GM19463 (cell line): ENCODE data around the gene SLC48A1.
A peak's percentile ranks its signal among the peaks of the same experiment; 100 is the strongest.

ENCODE experiments used
- ATAC-seq: cut with Tn5 transposase; IDR thresholded peaks from one replicate; pipeline ENCODE4 v1.9.1; 2021; ENCODE audit warnings: mild to moderate bottlenecking, moderate library complexity; ENCODE audit not compliant: unreplicated experiment

The SLC48A1 gene

GRCh38 chr12:47789712-47790489 is 16.9 kb downstream of the SLC48A1 start:
- ATAC-seq: no peak

- ATAC-seq: no peak
Measured at GRCh38 chr12:47790676-47791350, 17.8 kb downstream of the SLC48A1 start.

- no peak for ATAC-seq
Measured at GRCh38 chr12:47791351-47791746, 18.3 kb downstream of the SLC48A1 start.

GRCh38 chr12:47791874-47792273 is 18.8 kb downstream of the SLC48A1 start:
- ATAC-seq: no peak

DNA sequence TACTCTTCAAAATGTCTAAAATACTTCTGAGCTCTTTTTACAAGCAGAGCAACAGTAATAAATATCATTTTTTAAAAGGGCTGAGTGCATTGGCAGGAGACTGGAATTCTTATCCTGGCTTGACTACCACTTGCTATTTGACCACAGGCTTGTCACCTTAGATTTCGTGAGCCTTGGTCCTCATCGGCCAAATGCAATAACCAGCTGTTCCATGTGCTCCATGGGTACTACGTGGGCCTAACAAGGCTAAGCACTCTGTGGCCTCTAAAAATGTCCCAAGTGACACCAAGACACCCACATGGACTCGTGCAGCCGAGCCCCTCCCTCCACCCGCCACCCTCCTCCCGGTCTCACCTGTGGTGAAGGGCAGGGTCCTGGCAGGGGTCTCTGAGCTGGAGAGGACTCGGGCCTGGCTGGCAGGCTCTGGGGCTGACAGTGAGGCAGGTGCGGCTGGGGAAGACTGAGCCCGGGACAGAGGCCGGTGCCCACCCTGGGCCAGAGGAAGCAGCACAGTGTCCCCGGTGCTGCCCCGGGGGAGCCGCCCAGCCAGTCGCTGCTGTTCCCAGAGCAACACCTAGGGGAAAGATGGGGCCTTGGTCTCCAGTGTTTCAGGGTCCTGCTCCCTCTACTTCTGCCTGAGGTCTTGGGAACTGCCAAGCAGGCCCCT is 20.1 kb downstream of the SLC48A1 start:
- ATAC-seq: no peak

GRCh38 chr12:47794679-47795078 is 21.6 kb downstream of the SLC48A1 start:
- no peak for ATAC-seq

GRCh38 chr12:47795121-47795813 is 22.2 kb downstream of the SLC48A1 start:
- ATAC-seq: no peak

DNA sequence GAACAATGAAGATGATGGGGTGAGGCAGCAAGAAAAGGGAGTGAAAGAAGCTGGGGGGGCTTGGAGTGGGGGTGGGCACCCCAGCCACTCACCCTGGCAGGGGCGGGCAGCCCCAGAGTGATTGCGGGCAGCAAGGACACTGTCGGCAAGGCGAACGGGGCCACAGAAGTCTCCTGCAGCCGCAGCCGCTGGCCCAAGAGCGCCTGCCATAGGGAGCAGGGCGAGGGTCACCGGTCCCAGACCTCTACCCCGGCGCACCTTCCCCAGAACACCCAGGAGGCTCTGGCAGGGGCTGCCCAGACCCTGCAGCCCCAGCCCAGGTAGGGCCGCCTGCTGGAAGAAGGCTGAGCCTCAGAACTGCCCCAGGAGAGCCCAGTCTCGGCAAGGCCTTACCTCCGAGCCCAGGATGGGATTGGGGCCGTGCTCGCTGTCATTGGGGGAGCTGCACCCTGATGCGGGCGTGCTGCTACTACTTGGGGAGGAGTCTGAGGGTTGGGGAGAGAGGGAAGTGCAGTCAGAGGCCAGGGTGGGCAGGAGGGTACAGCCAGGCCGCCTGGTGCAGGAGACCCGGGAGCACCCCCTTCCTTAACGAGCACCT is 22.9 kb downstream of the SLC48A1 start:
- ATAC-seq: no peak

- ATAC-seq: peak; percentile 75
Measured at GRCh38 chr12:47797441-47797840, 24.4 kb downstream of the SLC48A1 start.

DNA sequence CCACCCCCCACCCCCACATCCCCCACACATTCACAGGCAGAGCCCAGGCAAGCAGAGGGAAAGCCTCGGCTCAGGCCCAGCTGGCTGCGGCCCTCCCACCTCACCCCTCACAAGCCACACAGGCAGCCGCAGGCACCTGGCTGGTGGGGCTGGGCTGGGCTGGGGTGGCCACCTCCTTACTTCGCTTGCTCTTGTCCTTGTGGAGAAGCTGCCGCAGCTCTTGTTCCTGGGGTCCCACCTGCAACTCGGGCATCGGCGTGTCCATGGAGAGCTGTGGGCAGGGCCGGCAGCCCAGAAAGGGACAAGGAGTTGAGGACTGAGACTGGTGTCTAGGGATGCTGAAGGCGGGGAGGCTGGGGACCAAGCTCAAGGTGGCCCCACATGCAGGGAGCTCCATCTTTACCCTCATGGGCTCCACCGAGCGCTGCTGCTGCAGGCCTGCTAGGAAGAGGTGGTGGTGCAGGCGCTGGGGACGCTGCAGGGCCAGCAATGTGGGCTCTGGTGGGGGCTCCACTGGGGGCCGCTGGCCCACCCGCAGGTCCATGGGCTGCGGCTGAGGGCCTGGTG is 25.4 kb downstream of the SLC48A1 start:
- ATAC-seq: no peak

- no peak for ATAC-seq
Measured at GRCh38 chr12:47799357-47799955, 26.4 kb downstream of the SLC48A1 start.

DNA sequence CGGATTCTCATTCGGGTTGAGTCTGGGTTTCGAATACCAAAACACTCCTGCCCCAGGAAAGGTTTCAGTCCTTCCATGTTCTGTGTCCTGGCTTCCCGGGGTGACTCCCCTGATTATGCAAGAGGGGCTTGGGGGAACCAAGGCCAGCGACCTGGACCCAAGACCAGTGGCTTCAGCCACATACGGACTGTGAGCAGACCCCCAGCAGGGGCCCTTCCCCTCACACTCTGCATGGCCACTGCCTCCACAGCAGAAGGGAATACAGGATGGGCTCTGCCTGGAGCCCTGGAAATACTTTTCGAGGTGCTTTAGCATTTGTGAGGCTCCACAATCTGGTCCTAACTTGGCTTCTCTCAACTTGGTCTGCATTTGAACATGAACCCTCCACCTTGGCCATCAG is 27.5 kb downstream of the SLC48A1 start:
- no peak for ATAC-seq

DNA sequence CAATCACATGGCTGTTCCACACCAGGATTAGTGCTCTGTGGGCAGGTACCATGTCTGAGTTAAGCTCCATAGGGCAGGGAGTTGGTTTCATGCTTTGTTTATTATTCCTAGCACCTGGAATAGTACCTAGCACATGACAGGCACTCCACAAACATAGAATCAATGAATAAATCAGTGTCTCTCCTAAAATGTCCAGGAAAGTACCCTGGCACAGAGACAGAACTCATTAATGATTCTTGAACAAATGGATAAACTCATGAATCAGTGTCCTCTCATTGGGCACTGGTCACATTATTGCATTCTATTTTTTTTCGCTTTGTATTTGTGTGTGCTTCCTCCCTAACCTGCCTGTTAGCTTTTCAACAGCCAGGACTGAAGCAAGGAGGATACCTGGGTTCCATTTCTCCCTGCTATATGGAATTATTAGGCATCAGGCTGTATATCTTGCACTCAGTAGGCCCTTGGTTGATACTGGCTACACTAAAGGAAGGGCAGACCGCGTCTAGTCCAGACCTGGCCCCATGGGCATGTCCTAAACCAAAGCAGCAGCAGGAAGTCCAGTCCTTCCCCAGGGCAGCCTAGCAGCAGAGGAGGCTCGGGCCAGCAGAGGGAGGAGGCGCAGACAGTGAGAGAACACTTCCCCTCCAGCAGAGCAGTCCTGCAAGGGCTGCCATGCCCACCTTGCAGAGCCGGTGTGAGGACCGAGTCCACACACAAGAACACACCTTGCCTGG is 28.3 kb downstream of the SLC48A1 start:
- ATAC-seq: no peak

DNA sequence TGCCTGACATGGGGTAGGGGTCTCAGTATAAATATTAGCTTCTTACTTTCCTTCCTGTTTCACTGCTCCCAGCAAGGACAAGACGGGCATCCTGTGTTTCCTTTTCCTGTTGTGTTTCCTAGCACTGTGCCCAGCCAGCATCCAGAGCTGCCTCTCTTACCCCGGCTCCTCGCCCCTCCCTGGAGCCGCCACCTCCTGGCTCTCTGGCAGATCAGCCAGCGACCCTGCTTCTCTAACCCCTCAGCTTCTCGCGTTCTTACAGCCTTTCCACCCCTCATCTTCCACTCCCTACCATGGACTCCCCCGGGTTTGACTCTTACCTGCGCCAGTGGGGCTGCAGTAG is 28.8 kb downstream of the SLC48A1 start:
- ATAC-seq: no peak

- no peak for ATAC-seq
Measured at GRCh38 chr12:47802312-47802711, 29.3 kb downstream of the SLC48A1 start.

DNA sequence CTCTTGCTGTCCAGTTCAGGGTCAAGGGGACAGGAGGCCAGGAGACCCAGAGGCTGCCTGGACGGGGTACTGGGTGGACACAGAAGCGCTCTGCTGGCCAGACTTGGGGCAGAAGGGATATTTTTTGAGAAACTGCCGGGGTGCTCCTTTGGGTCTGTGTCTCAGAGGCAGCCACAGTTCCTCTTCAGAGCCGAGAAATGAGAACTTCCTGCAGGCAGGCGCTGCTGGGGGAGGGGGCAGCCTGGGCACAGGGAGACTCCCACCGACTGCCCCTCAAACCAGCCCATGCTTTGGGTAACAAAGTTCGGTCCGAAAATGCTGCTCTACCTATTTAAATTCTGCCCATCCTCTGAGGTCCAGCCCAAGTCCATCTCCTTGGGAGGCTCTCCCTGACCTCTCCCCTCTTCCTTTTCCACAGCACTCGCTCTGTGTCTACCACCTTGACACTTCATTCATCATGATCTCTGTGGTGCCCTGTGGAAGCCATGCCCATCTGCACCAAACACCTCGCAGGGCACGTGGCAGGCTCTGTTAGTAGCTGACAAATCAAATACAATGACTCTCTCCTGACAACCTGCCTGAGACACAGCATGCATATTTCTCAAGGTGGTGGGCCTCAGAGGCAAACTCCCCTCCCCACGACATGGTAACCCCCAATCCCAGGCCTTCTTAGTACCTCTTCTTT is 30.3 kb downstream of the SLC48A1 start:
- no peak for ATAC-seq

- ATAC-seq: no peak
Measured at GRCh38 chr12:47804171-47804570, 31.1 kb downstream of the SLC48A1 start.

DNA sequence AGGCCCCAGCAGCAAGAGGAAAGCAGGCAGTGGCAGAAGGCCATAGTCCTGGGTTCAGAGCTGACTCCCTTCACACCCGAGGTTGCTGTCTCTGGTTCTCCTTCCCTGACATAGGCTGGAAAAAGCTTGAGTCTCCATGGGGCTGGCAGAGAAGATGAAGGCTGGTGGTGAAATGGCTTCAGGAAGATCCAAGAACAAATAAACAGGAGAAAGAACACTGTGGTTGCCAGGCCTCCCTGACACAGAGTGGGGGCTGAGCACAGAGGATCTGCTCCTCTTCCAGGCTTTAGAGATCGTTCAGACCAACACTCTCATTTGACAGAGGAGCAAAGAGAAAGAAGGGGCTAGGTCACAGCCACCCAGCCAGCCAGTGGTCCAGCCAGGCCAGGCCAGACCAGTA is 32.4 kb downstream of the SLC48A1 start:
- ATAC-seq: no peak

DNA sequence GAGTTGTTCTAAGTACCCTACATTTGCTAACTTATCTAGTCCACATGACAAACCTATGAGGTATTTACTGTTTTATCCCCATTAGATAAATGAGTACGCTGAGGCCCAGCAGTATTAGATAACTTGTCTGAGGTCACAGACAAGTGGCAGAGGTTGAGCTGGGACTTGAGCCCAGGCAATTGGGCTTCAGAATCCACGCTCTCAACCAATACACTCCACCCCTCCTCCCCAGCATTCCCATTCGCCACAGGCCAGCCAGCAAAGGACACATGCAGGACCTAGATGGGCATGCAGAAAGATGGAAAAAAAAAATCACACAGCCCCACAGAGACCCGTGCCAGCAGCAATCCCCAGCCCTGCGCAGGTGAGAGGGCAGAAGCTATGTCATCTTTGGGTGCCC is 34.3 kb downstream of the SLC48A1 start:
- ATAC-seq: no peak
